ENCODE results near the gene PPP2R3A. TPM values are rescaled to one million over a fixed set of nuclear protein-coding genes. Genes with fewer than 3 reads are reported as not detected.

The PPP2R3A gene
- total RNA-seq, 4 donors from 2014 or later = 16.8 to 30.3 (median 25.6) TPM

DNA sequence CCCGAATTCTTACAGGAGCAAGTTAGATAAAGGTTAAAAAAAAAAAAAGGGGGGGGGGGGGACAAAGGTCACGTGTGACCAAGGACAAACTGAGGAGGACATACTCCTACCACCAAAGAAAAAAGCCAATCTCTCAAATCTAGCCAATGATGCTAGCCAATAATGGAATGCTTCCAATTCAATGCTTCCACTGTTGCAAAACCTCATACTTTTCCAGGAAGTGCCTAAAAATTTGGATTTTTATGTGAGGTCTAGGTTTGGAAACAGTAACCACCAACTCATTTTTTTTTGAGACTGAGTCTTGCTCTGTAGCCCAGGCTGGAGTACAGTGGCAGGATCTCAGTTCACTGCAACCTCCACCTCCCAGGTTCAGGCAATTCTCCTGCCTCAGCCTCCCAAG lies 219.2 kb downstream of the PPP2R3A start:
- peak in 1 of 2 donors; percentile 23 for ATAC-seq
- intact Hi-C loops (cut with DNase I; ENCODE audit: low total_unique reads) = no loop called here

DNA sequence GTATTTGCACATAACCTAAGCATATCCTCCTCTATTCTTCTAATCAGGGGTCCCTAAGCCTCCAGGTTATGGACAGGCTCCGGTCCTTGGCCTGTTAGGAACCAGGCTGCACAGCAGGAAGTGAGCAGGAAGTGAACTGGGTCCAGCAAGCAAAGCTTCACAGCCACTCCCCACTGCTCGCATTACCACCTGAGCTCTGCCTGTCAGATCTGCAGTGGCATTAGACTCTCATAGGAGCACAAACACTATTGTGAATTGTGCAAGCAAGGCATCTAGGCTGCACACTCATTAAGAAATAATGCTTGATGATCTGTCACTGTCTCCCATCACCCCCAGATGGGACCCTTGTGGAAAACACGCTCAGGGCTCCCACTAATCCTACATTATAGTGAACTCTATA lies 220.8 kb downstream of the PPP2R3A start:
- H3K9me3 ChIP-seq = no peaks in the 10 kb centered on the region
- H3K4me3 ChIP-seq = no peak overlapping the region
- ATAC-seq (peak in 1 of 2 donors; percentile 79), DNase-seq (peak in 1 of 2 donors; percentile 43)
- peak overlapping the region in 3 of 4 donors; percentile 32 to 52 (median 41) for H3K27ac ChIP-seq
- no peaks in the 10 kb centered on the region for H3K27me3 ChIP-seq
- H3K36me3 ChIP-seq = no peaks in the 10 kb centered on the region
- H3K4me1 ChIP-seq = peaks cover 60 to 71% of the 10 kb centered on the region in 2 donors
- intact Hi-C loops (cut with DNase I; ENCODE audit: low total_unique reads) (no loop called here), in situ Hi-C loops (cut with MboI; ENCODE audit: low sequenced_read_pairs in 4 of 4) (no loop called here)
- TF ChIP-seq, protein P1, sequence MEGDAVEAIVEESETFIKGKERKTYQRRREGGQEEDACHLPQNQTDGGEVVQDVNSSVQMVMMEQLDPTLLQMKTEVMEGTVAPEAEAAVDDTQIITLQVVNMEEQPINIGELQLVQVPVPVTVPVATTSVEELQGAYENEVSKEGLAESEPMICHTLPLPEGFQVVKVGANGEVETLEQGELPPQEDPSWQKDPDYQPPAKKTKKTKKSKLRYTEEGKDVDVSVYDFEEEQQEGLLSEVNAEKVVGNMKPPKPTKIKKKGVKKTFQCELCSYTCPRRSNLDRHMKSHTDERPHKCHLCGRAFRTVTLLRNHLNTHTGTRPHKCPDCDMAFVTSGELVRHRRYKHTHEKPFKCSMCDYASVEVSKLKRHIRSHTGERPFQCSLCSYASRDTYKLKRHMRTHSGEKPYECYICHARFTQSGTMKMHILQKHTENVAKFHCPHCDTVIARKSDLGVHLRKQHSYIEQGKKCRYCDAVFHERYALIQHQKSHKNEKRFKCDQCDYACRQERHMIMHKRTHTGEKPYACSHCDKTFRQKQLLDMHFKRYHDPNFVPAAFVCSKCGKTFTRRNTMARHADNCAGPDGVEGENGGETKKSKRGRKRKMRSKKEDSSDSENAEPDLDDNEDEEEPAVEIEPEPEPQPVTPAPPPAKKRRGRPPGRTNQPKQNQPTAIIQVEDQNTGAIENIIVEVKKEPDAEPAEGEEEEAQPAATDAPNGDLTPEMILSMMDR (IDR thresholded peaks at IDR 0.05 in 4 of 5, conservative IDR thresholded peaks at IDR 0.05 in 1 of 5) = no peak
- TF ChIP-seq POLR2A (IDR thresholded peaks at IDR 0.05) = no peak

More for the DNA sequence above, 219.2 kb downstream of the PPP2R3A start:
- no peak overlapping the region for H3K4me3 ChIP-seq
- H3K27ac ChIP-seq = peak overlapping the region in 1 of 4 donors; percentile 23
- in situ Hi-C loops (cut with MboI; ENCODE audit: low sequenced_read_pairs in 4 of 4) = no loop called here
- peaks cover 57 to 60% of the 10 kb centered on the region in 2 donors for H3K4me1 ChIP-seq
- TF ChIP-seq, protein P1 (IDR thresholded peaks at IDR 0.05 in 4 of 5, conservative IDR thresholded peaks at IDR 0.05 in 1 of 5) = no peak
- TF ChIP-seq POLR2A (IDR thresholded peaks at IDR 0.05) = no peak
- no peak for DNase-seq
- H3K27me3 ChIP-seq = no peaks in the 10 kb centered on the region
- no peaks in the 10 kb centered on the region for H3K36me3 ChIP-seq
- H3K9me3 ChIP-seq = no peaks in the 10 kb centered on the region

DNA sequence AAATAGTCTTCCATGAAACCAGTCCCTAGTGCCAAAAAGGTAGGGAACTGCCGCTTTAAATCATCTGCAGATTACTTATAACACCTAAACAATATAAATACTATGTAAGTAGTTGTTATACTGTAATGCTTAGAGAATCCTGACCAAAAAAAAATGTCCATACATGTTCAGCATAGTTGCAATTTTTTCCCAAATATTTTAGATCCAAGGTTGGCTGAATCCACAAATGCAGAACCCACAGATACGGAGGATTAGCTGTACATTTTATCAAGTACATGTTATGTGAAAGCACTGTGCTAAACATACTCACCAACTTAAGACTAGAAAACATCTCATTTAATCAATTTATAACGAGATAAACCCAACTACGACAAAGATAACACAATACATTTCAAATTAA lies 221.3 kb downstream of the PPP2R3A start:
- H3K27me3 ChIP-seq = no peaks in the 10 kb centered on the region
- ATAC-seq = no peak
- intact Hi-C loops (cut with DNase I; ENCODE audit: low total_unique reads) = no loop called here
- TF ChIP-seq, protein P1 (IDR thresholded peaks at IDR 0.05 in 4 of 5, conservative IDR thresholded peaks at IDR 0.05 in 1 of 5) = no peak
- TF ChIP-seq POLR2A (IDR thresholded peaks at IDR 0.05) = no peak
- H3K4me1 ChIP-seq = peaks cover 62 to 71% of the 10 kb centered on the region in 2 donors
- in situ Hi-C loops (cut with MboI; ENCODE audit: low sequenced_read_pairs in 4 of 4) = no loop called here
- DNase-seq = no peak
- no peaks in the 10 kb centered on the region for H3K9me3 ChIP-seq
- H3K4me3 ChIP-seq = no peak overlapping the region
- H3K27ac ChIP-seq = peak overlapping the region in 3 of 4 donors; percentile 32 to 43 (median 41)
- no peaks in the 10 kb centered on the region for H3K36me3 ChIP-seq

DNA sequence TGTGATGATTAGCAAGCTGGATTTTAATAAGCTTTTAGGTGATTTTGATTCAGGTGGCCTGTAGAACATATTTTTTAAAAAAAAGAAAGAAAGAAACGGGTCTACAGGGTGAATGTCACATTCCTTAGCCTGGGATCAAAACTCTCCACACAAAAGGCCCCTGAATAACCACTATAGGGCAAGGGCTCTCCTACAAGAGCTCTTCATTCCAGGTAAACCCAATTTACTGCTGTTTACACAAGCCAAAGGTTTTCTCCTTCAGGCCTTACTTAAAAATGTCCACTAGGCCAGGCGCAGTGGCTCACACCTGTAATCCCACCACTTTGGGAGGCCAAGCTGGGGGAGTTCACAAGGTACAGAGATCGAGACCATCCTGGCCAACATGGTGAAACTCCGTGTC lies 222.3 kb downstream of the PPP2R3A start:
- ATAC-seq (no peak), DNase-seq (no peak)
- Histone ChIP-seq H3K9me3 (no peaks in the 10 kb centered on the region), H3K4me3 (no peak overlapping the region), H3K27ac (peak overlapping the region in 2 of 4 donors; percentile 41 to 43), H3K4me1 (peaks cover 63 to 73% of the 10 kb centered on the region in 2 donors), H3K27me3 (no peaks in the 10 kb centered on the region), H3K36me3 (no peaks in the 10 kb centered on the region)
- in situ Hi-C loops (cut with MboI; ENCODE audit: low sequenced_read_pairs in 4 of 4) (no loop called here), intact Hi-C loops (cut with DNase I; ENCODE audit: low total_unique reads) (no loop called here)
- no peak for TF ChIP-seq POLR2A (IDR thresholded peaks at IDR 0.05)
- TF ChIP-seq, protein P1 (IDR thresholded peaks at IDR 0.05 in 4 of 5, conservative IDR thresholded peaks at IDR 0.05 in 1 of 5) = no peak

DNA sequence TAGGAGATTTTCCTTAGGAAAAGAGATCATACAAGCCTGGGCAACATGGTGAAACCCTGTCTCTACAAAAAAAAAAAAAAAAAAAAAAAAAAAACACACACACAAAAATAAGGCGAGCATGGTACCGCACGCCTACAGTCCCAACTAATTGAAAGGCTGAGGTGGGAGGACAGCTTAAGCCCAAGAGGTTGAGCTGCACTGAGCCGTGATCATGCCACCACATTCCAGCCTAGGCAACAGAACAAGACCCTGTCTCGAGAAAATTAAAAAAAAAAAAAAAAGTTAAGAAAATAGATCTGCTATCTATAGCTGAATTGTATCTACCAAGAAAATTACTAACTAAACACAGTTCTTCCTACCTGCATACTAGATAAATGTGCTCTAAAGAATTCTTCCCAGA lies 223.5 kb downstream of the PPP2R3A start:
- Histone ChIP-seq H3K36me3 (no peaks in the 10 kb centered on the region), H3K27me3 (no peaks in the 10 kb centered on the region), H3K4me3 (no peak overlapping the region), H3K9me3 (no peaks in the 10 kb centered on the region), H3K4me1 (peaks cover 66 to 84% of the 10 kb centered on the region in 2 donors), H3K27ac (no peak overlapping the region)
- in situ Hi-C loops (cut with MboI; ENCODE audit: low sequenced_read_pairs in 4 of 4) = no loop called here
- no peak for ATAC-seq
- intact Hi-C loops (cut with DNase I; ENCODE audit: low total_unique reads) = no loop called here
- TF ChIP-seq, protein P1 (IDR thresholded peaks at IDR 0.05 in 4 of 5, conservative IDR thresholded peaks at IDR 0.05 in 1 of 5) = no peak
- TF ChIP-seq POLR2A (IDR thresholded peaks at IDR 0.05) = no peak
- DNase-seq = no peak

All from gastrocnemius medialis (tissue), 4 donors.